SU-DHL-6 (cell line): ENCODE data around the gene EHBP1L1.

ENCODE experiments used
- H2AFZ ChIP-seq: fragments of 200-600 bp; sonication (generic); 2 replicates; pipeline ENCODE4 v1.6.1; 2014; ENCODE audit warnings: low read depth, mild to moderate bottlenecking, moderate library complexity, mixed read lengths, antibody characterized with exemption, low read length; ENCODE audit not compliant: severe bottlenecking
- H3F3A ChIP-seq: fragments of 200-600 bp; shearing (Covaris generic); 2 replicates; pipeline ENCODE4 v1.6.0; 2016; ENCODE audit warnings: antibody characterized with exemption, mild to moderate bottlenecking; ENCODE audit not compliant: insufficient read depth
- H3K27ac ChIP-seq: fragments of 200-600 bp; sonication (generic); 2 replicates; pipeline ENCODE4 v1.5.1; 2016; ENCODE audit warnings: low read depth, mild to moderate bottlenecking, low read length, moderate library complexity, mixed read lengths
- H3K27me3 ChIP-seq: fragments of 200-600 bp; sonication (generic), shearing (Covaris generic); 2 replicates; pipeline ENCODE4 v1.6.0; 2014; ENCODE audit warnings: mild to moderate bottlenecking, low read length
- H3K36me3 ChIP-seq: fragments of 200-600 bp; sonication (generic); 2 replicates; pipeline ENCODE4 v1.6.1; 2014; ENCODE audit warnings: mild to moderate bottlenecking, low read length, mixed read lengths
- H3K4me2 ChIP-seq: fragments of 300-600, 200-600 bp; shearing (Covaris generic), sonication (generic); 2 replicates; pipeline ENCODE4 v1.6.0; 2014; ENCODE audit warnings: low read length, low read depth, mild to moderate bottlenecking; ENCODE audit not compliant: poor library complexity, severe bottlenecking
- H3K4me3 ChIP-seq: fragments of 200-600 bp; sonication (generic); 2 replicates; pipeline ENCODE4 v1.5.1; 2014; ENCODE audit warnings: antibody characterized with exemption, low read length, mild to moderate bottlenecking, mixed read lengths; ENCODE audit not compliant: insufficient read depth, poor library complexity, severe bottlenecking
- H3K79me2 ChIP-seq: fragments of 200-600 bp; sonication (generic); 2 replicates; pipeline ENCODE4 v1.6.1; 2014; ENCODE audit warnings: mild to moderate bottlenecking, low read length, moderate library complexity; ENCODE audit not compliant: insufficient read depth
- H3K9ac ChIP-seq: fragments of 200-600 bp; sonication (generic); 2 replicates; pipeline ENCODE4 v1.7.0; 2014; ENCODE audit warnings: mild to moderate bottlenecking, low read length
- H3K9me2 ChIP-seq: fragments of 200-600 bp; sonication (generic); replicated peaks from 2 replicates; pipeline ENCODE4 v1.6.1; 2014; ENCODE audit warnings: low read length; ENCODE audit not compliant: insufficient read depth
- H3K9me3 ChIP-seq: fragments of 200-600 bp; sonication (generic); 2 replicates; pipeline ENCODE4 v1.6.1; 2014; ENCODE audit warnings: low read length, mixed read lengths; ENCODE audit not compliant: insufficient read depth
- H4K20me1 ChIP-seq: fragments of 200-600 bp; sonication (generic); 2 replicates; pipeline ENCODE4 v1.6.1; 2014; ENCODE audit warnings: low read depth, mild to moderate bottlenecking, antibody characterized with exemption, low read length, moderate library complexity, mixed read lengths
- EZH2phosphoT487 ChIP-seq: fragments of 200-600 bp; sonication (generic), shearing (Covaris generic); conservative IDR thresholded peaks from 2 replicates; pipeline ENCODE4 v1.6.1; 2018; ENCODE audit warnings: mild to moderate bottlenecking, antibody characterized with exemption, low read length, moderate library complexity, mixed read lengths
- TF ChIP-seq, protein P1 (sequence below): fragments of 200-600 bp; sonication (generic); IDR thresholded peaks from one replicate; pipeline ENCODE4 v1.5.1; 2017; ENCODE audit warnings: antibody characterized with exemption, mild to moderate bottlenecking, low read length, moderate library complexity; ENCODE audit not compliant: insufficient read depth, poor library complexity, severe bottlenecking

Gene EHBP1L1

DNA sequence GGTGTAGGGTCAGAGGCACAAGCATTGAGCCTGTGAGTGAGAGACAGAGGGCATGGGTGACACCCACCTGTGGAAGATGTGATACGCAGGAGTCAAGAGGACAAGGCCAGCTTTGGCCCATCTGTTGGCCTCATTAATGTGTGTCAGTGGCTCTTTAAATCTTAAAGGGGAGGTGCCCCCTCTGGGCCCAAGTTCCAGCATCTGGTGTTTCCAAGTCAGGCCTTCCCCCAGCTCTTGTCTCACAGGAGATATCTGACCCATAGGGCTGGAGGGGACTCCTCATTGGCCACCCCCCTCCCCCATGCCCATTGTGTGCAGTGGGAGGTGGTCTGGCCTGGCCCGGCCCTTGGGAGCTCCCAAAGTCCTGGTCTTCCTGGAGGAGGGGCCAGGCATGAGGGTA lies 10.8 kb downstream of the EHBP1L1 start:
- H3K79me2 ChIP-seq = no peaks in the 10 kb centered on the region
- H3K27ac ChIP-seq = no peak overlapping the region
- no peaks in the 10 kb centered on the region for H4K20me1 ChIP-seq
- no peak overlapping the region for H3K4me3 ChIP-seq
- no peaks in the 10 kb centered on the region for H3F3A ChIP-seq
- no peak overlapping the region for H3K9ac ChIP-seq
- no peaks in the 10 kb centered on the region for H3K27me3 ChIP-seq
- H2AFZ ChIP-seq = no peak overlapping the region
- no peaks in the 10 kb centered on the region for H3K9me2 ChIP-seq
- H3K4me2 ChIP-seq = no peak overlapping the region
- H3K36me3 ChIP-seq = no peaks in the 10 kb centered on the region
- TF ChIP-seq EZH2phosphoT487 = no peak
- TF ChIP-seq, protein P1, sequence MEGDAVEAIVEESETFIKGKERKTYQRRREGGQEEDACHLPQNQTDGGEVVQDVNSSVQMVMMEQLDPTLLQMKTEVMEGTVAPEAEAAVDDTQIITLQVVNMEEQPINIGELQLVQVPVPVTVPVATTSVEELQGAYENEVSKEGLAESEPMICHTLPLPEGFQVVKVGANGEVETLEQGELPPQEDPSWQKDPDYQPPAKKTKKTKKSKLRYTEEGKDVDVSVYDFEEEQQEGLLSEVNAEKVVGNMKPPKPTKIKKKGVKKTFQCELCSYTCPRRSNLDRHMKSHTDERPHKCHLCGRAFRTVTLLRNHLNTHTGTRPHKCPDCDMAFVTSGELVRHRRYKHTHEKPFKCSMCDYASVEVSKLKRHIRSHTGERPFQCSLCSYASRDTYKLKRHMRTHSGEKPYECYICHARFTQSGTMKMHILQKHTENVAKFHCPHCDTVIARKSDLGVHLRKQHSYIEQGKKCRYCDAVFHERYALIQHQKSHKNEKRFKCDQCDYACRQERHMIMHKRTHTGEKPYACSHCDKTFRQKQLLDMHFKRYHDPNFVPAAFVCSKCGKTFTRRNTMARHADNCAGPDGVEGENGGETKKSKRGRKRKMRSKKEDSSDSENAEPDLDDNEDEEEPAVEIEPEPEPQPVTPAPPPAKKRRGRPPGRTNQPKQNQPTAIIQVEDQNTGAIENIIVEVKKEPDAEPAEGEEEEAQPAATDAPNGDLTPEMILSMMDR = no peak
- H3K9me3 ChIP-seq = no peaks in the 10 kb centered on the region

DNA sequence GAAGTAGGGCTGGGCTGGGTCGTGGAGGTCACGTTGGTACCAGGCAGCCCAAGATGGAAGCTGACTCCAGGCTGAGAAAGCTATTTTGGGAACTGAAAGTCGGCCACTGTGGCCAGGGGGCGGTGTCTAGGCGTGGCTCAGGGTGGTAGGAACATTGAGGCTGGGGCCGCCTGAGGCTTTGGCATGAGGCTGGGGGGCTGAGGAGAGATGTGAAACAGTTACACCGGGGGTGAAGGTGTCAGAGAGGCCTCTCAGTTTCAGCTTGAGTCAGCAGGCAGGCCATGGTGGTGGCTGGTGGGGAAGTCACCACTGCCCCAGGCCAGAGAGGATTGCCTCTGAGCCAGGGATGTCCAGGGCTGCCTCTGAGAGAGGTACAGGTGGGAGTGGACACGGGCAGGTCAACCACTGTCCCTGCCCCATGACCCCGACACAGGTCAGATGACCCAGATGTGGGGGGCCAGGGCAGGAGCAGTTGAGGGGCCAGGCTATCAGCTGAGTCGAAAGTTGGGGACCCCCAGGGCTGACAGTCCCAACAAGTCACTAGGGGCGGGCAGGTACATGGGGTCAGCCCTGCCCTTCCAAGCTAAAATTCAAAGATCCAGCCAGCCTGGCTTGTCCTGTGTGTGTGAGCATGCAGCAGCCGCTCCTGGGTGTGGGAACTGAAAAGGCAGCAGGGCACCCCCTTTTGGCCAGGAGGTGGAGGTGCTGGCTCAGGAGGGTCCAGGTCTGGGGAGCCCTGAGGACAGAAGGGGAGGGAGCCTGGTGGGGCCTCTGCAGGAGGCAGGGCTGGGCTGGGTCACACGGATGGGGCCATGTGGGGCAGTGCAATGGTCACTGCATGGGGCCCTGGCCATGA lies 12.6 kb downstream of the EHBP1L1 start:
- H3K79me2 ChIP-seq = no peaks in the 10 kb centered on the region
- H3K4me2 ChIP-seq = peak overlapping the region; percentile 18
- no peaks in the 10 kb centered on the region for H3K36me3 ChIP-seq
- H3K9me2 ChIP-seq = no peaks in the 10 kb centered on the region
- TF ChIP-seq, protein P1 = peak; percentile 87
- no peak for TF ChIP-seq EZH2phosphoT487
- H3F3A ChIP-seq = no peaks in the 10 kb centered on the region
- peak overlapping the region; percentile 44 for H3K27ac ChIP-seq
- H3K9me3 ChIP-seq = no peaks in the 10 kb centered on the region
- H4K20me1 ChIP-seq = no peaks in the 10 kb centered on the region
- H3K27me3 ChIP-seq = no peaks in the 10 kb centered on the region
- peak overlapping the region; percentile 30 for H2AFZ ChIP-seq
- H3K4me3 ChIP-seq = no peak overlapping the region
- H3K9ac ChIP-seq = peak overlapping the region; percentile 34; the same call in 1 of the 2 replicates

DNA sequence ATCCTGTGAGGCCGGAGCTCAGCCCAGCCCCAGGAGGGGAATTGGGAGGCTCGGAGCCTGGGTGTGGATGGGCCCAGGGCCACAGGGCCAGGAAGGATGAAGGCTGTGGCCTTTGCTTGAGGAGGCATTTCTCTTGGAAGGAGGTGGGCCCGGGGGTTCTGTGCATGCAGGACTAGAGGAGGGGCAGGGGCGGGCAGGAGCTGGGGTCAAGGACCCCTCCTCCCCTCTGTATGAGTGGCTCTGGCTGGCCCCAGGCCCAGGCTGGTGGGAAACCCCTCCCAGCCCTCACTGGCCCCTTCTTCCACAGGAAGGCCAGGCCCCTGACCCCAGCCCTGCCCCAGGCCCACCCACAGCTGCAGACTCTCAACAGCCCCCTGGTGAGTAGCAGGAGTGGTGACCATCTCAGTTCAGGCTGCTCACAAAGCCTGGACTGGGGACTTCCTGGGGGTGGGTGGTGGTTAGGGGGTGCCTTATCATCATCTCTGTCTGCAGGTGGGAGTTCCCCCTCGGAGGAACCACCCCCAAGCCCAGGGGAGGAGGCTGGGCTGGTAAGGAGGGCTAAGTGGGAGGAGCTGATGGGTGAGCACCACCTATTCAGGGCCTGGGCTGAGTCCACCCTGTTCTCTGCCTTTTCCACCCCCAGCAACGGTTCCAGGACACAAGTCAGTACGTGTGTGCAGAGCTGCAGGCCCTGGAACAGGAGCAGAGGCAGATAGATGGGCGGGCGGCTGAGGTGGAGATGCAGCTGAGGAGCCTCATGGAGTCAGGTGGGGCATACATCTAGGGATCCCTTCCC lies 13.8 kb downstream of the EHBP1L1 start:
- H3K4me2 ChIP-seq = no peak overlapping the region
- no peak for TF ChIP-seq EZH2phosphoT487
- TF ChIP-seq, protein P1 = no peak
- no peak overlapping the region for H3K27ac ChIP-seq
- H3F3A ChIP-seq = no peaks in the 10 kb centered on the region
- H3K9me3 ChIP-seq = no peaks in the 10 kb centered on the region
- no peak overlapping the region for H3K4me3 ChIP-seq
- no peaks in the 10 kb centered on the region for H3K36me3 ChIP-seq
- H3K9me2 ChIP-seq = no peaks in the 10 kb centered on the region
- no peak overlapping the region for H2AFZ ChIP-seq
- H4K20me1 ChIP-seq = no peaks in the 10 kb centered on the region
- H3K79me2 ChIP-seq = no peaks in the 10 kb centered on the region
- H3K9ac ChIP-seq = no peak overlapping the region
- H3K27me3 ChIP-seq = no peaks in the 10 kb centered on the region
